OCI-LY7 (cell line): ENCODE measurements around the gene HEATR9. TPM values are rescaled to one million over a fixed set of nuclear protein-coding genes. Genes with fewer than 3 reads are reported as not detected.

Experiments used
- BruUV-seq: library from RNA; stranded (reverse); fragments of 400-500 nt; replicated peaks from 2 replicates; lab custom pipeline; 2021; lab: Mats Ljungman, UMichigan
- CTCF ChIA-PET: fragments of 300-600 bp; sonication (Branson Sonifier 250); formaldehyde crosslinking; loops from one replicate; lab custom pipeline; 2022; ENCODE audit warnings: antibody characterized with exemption; ENCODE audit not compliant: unreplicated experiment; lab: Charles Lee
- POLR2A ChIA-PET: fragments of 300-600 bp; sonication (Branson Sonifier 250); formaldehyde crosslinking; loops from one replicate; lab custom pipeline; 2022; ENCODE audit warnings: antibody characterized with exemption; lab: Charles Lee
- DNase-seq: peaks from one replicate; pipeline ENCODE4 v3.0.0-alpha.2; 2015; ENCODE audit warnings: low spot score
- H2AFZ ChIP-seq: fragments of 200-600 bp; sonication (generic), shearing (Covaris generic); 2 replicates; pipeline ENCODE4 v1.6.1; 2014; ENCODE audit warnings: mild to moderate bottlenecking, antibody characterized with exemption, low read length, moderate library complexity
- H3K27ac ChIP-seq: fragments of 200-600 bp; sonication (generic); 2 replicates; pipeline ENCODE4 v1.5.1; 2014; ENCODE audit warnings: mixed run types, low read depth, mild to moderate bottlenecking, moderate library complexity, low read length, inconsistent platforms; ENCODE audit not compliant: poor library complexity, severe bottlenecking
- H3K36me3 ChIP-seq: fragments of 200-600 bp; sonication (generic); 2 replicates; pipeline ENCODE4 v1.6.1; 2014; ENCODE audit warnings: mild to moderate bottlenecking, antibody characterized with exemption, low read length, moderate library complexity, mixed read lengths; ENCODE audit not compliant: insufficient read depth
- H3K4me1 ChIP-seq: fragments of 200-600 bp; sonication (generic); 2 replicates; pipeline ENCODE4 v1.5.1; 2014; ENCODE audit warnings: mild to moderate bottlenecking, low read length; ENCODE audit not compliant: insufficient read depth, poor library complexity, severe bottlenecking
- H3K4me2 ChIP-seq: fragments of 200-600 bp; sonication (generic); 2 replicates; pipeline ENCODE4 v1.6.1; 2014; ENCODE audit warnings: mild to moderate bottlenecking, low read length
- H3K4me3 ChIP-seq: fragments of 200-600 bp; sonication (generic); 2 replicates; pipeline ENCODE4 v1.5.1; 2014; ENCODE audit warnings: mild to moderate bottlenecking, low read depth, low read length; ENCODE audit not compliant: poor library complexity, severe bottlenecking
- H3K79me2 ChIP-seq: fragments of 200-600 bp; sonication (generic); 2 replicates; pipeline ENCODE4 v1.6.1; 2016; ENCODE audit warnings: low read depth, mild to moderate bottlenecking, low read length, moderate library complexity, mixed read lengths; ENCODE audit not compliant: insufficient read depth
- H3K9me2 ChIP-seq: fragments of 200-600 bp; sonication (generic); 2 replicates; pipeline ENCODE4 v1.6.1; 2016; ENCODE audit warnings: mild to moderate bottlenecking, low read length, mixed read lengths; ENCODE audit not compliant: insufficient read depth
- H3K9me3 ChIP-seq: fragments of 200-600 bp; sonication (generic); 2 replicates; pipeline ENCODE4 v1.6.1; 2014; ENCODE audit warnings: mild to moderate bottlenecking, mixed run types, low read length, mixed read lengths
- H4K20me1 ChIP-seq: fragments of 200-600 bp; sonication (generic); 2 replicates; pipeline ENCODE4 v1.6.1; 2014; ENCODE audit warnings: mild to moderate bottlenecking, antibody characterized with exemption, low read length, moderate library complexity, mixed read lengths; ENCODE audit not compliant: insufficient read depth
- CTCF ChIP-seq: fragments of 200-600 bp; sonication (generic); conservative IDR thresholded peaks from 2 replicates; pipeline ENCODE4 v1.5.1; 2014; ENCODE audit warnings: mild to moderate bottlenecking, antibody characterized with exemption, low read length, moderate library complexity, mixed read lengths
- EZH2phosphoT487 ChIP-seq: fragments of 200-600 bp; sonication (generic); IDR thresholded peaks from 2 replicates; pipeline ENCODE4 v1.6.1; 2018; ENCODE audit warnings: low read depth, borderline replicate concordance, mild to moderate bottlenecking, mixed run types, antibody characterized with exemption, low read length, moderate library complexity, mixed read lengths
- intact Hi-C: fragments of 100-400 bp; cut with micrococcal nuclease; formaldehyde crosslinking; loops from one replicate; pipeline ENCODE4 v1.10.0; 2022; ENCODE audit not compliant: unreplicated experiment
- total RNA-seq, 2 experiments: library from RNA; depleted of rRNA in 1 of 2; stranded (reverse); fragments of >200 nt in 1 of 2; shearing (Covaris generic) in 1 of 2; gene quantifications; 2 replicates each; pipeline ENCODE4 v1.2.3, GENCODE V29; 2014 to 2022

The HEATR9 gene
- total RNA-seq, 2 experiments from 2014 or later = not detected

GRCh38 chr17:35866341-35866950 lies 2.2 kb downstream of the HEATR9 start:
- H3K79me2 ChIP-seq = no peaks in the 10 kb centered on the region
- no TSS peak for BruUV-seq
- no peak overlapping the region for H2AFZ ChIP-seq
- H4K20me1 ChIP-seq = no peaks in the 10 kb centered on the region
- no peak overlapping the region for H3K27ac ChIP-seq
- CTCF ChIA-PET = no interaction called here
- no peak for DNase-seq
- H3K9me3 ChIP-seq = no peaks in the 10 kb centered on the region
- no peak overlapping the region for H3K4me3 ChIP-seq
- intact Hi-C loops = no loop called here
- no peaks in the 10 kb centered on the region for H3K9me2 ChIP-seq
- no peak overlapping the region for H3K4me2 ChIP-seq
- no peaks in the 10 kb centered on the region for H3K36me3 ChIP-seq
- no peaks in the 10 kb centered on the region for H3K4me1 ChIP-seq
- TF ChIP-seq EZH2phosphoT487 (no peak), CTCF (no peak)
- POLR2A ChIA-PET = interaction anchor here (0.5 kb wide), 1 partner anchor 964 kb away, joined by 3 read pairs; no protein-coding TSS in a partner anchor

- intact Hi-C loops = no loop called here
- no peak for DNase-seq
- H4K20me1 ChIP-seq = no peaks in the 10 kb centered on the region
- ChIA-PET CTCF (no interaction called here), POLR2A (interaction anchor here (0.5 kb wide), 1 partner anchor 965 kb away, joined by 3 read pairs; no protein-coding TSS in a partner anchor)
- no peaks in the 10 kb centered on the region for H3K36me3 ChIP-seq
- BruUV-seq = no TSS peak
- H2AFZ ChIP-seq = no peak overlapping the region
- H3K27ac ChIP-seq = no peak overlapping the region
- H3K79me2 ChIP-seq = no peaks in the 10 kb centered on the region
- H3K4me3 ChIP-seq = no peak overlapping the region
- no peaks in the 10 kb centered on the region for H3K9me3 ChIP-seq
- H3K9me2 ChIP-seq = no peaks in the 10 kb centered on the region
- no peak overlapping the region for H3K4me2 ChIP-seq
- TF ChIP-seq EZH2phosphoT487 (no peak), CTCF (no peak)
- no peaks in the 10 kb centered on the region for H3K4me1 ChIP-seq
Observed at GRCh38 chr17:35865412-35866340, 3.0 kb downstream of the HEATR9 start.
